Mucosa of descending colon (tissue), 3 donors: ENCODE data around the gene SPATA2. TPM values are rescaled to one million over a fixed set of nuclear protein-coding genes. Genes with fewer than 3 reads are reported as not detected.

Experiments used
- ATAC-seq: fragments of 200-7000 bp; cut with Tn5 transposase; one replicate; pipeline ENCODE4 v1.9.1; 2020; ENCODE audit warnings: mild to moderate bottlenecking, moderate library complexity
- DNase-seq, 3 donors: peaks; one replicate each; pipeline ENCODE4 v3.0.0-alpha.2; 2020
- H3K36me3 ChIP-seq: fragments of 200-600 bp; one replicate; pipeline ENCODE4 v1.8.0; 2021; ENCODE audit warnings: low read depth, mild to moderate bottlenecking
- H3K4me1 ChIP-seq: fragments of 200-600 bp; one replicate; pipeline ENCODE4 v1.8.0; 2021; ENCODE audit warnings: low read depth, mild to moderate bottlenecking
- H3K4me3 ChIP-seq: fragments of 200-600 bp; one replicate; pipeline ENCODE4 v1.8.0; 2021; ENCODE audit warnings: mild to moderate bottlenecking
- H3K9me3 ChIP-seq: fragments of 200-600 bp; one replicate; pipeline ENCODE4 v1.8.0; 2021; ENCODE audit warnings: mild to moderate bottlenecking
- CTCF ChIP-seq: fragments of 200-600 bp; IDR thresholded peaks from one replicate; pipeline ENCODE4 v1.8.0; 2022; ENCODE audit warnings: antibody characterized with exemption, mild to moderate bottlenecking
- intact Hi-C, 2 donors: fragments of 100-400 bp; cut with DNase I in 1 of 2; cut with micrococcal nuclease in 1 of 2; formaldehyde crosslinking; loops; one replicate each; pipeline versions ENCODE4 v1.11.0 to v1.11.1; 2022; cut with DNase I, micrococcal nuclease
- total RNA-seq, 3 donors: library from RNA; stranded (reverse); fragmentation: NEBNext Ultra II Directional in 2 of 3; extraction: Animal tissue kit (Norgen Biotek cat#: 25700) in 2 of 3; gene quantifications; one replicate each; pipeline versions ENCODE4 v1.2.1 to v1.2.4, GENCODE V29; 2021 to 2023
- donor health status: DM: no; HTN: no; CAD: no; lungs with moderate emphysema.
- donor health status: DM: no; HTN: no; CAD: no.
- donor health status: DM: no; HTN: yes; CAD: no.

SPATA2 gene
- total RNA-seq, 3 donors from 2014 or later: 16.2 to 24.1 (median 20.2) TPM

- peaks cover 6% of the 10 kb centered on the region for H3K4me1 ChIP-seq
- H3K36me3 ChIP-seq: no peaks in the 10 kb centered on the region
- ATAC-seq (peak; percentile 12), DNase-seq (no peak)
- H3K4me3 ChIP-seq: no peak overlapping the region
- intact Hi-C loops: no loop called here
- H3K9me3 ChIP-seq: no peaks in the 10 kb centered on the region
- no peak for TF ChIP-seq CTCF
Observed at GRCh38 chr20:49894073-49894470, 21.3 kb downstream of the SPATA2 start.

GRCh38 chr20:49893242-49894072, 21.9 kb downstream of the SPATA2 start:
- intact Hi-C loops: no loop called here
- DNase-seq: no peak
- ATAC-seq: peak; percentile 20
- Histone ChIP-seq H3K4me3 (no peak overlapping the region), H3K9me3 (no peaks in the 10 kb centered on the region), H3K36me3 (no peaks in the 10 kb centered on the region), H3K4me1 (peaks cover 11% of the 10 kb centered on the region)
- no peak for TF ChIP-seq CTCF

- ATAC-seq (no peak), DNase-seq (no peak)
- TF ChIP-seq CTCF: no peak
- Histone ChIP-seq H3K4me3 (no peak overlapping the region), H3K4me1 (peaks cover 11% of the 10 kb centered on the region), H3K36me3 (no peaks in the 10 kb centered on the region), H3K9me3 (no peaks in the 10 kb centered on the region)
- intact Hi-C loops: no loop called here
Observed at GRCh38 chr20:49892817-49893216, 22.5 kb downstream of the SPATA2 start.

- Histone ChIP-seq H3K4me3 (no peak overlapping the region), H3K4me1 (peaks cover 11% of the 10 kb centered on the region), H3K36me3 (no peaks in the 10 kb centered on the region), H3K9me3 (no peaks in the 10 kb centered on the region)
- no peak for TF ChIP-seq CTCF
- ATAC-seq: peak; percentile 19
- intact Hi-C loops: no loop called here
- DNase-seq: no peak
Observed at GRCh38 chr20:49892260-49892659, 23.1 kb downstream of the SPATA2 start.

- intact Hi-C loops: no loop called here
- Histone ChIP-seq H3K36me3 (no peaks in the 10 kb centered on the region), H3K9me3 (no peaks in the 10 kb centered on the region), H3K4me3 (no peak overlapping the region), H3K4me1 (peaks cover 11% of the 10 kb centered on the region)
- DNase-seq (no peak), ATAC-seq (no peak)
- TF ChIP-seq CTCF: no peak
Observed at GRCh38 chr20:49891476-49892110, 23.7 kb downstream of the SPATA2 start.
